ENCODE measurements around the gene CEMIP. TPM values are rescaled to one million over a fixed set of nuclear protein-coding genes. Genes with fewer than 3 reads are reported as not detected.
"Not testable (repeated sequence)": the region's sequence is repeated elsewhere in the genome, so short reads cannot be mapped to it uniquely, and the experiment has no call there.

Gene CEMIP
- total RNA-seq, 1 donor from 2014 or later: 3.6 TPM

DNA sequence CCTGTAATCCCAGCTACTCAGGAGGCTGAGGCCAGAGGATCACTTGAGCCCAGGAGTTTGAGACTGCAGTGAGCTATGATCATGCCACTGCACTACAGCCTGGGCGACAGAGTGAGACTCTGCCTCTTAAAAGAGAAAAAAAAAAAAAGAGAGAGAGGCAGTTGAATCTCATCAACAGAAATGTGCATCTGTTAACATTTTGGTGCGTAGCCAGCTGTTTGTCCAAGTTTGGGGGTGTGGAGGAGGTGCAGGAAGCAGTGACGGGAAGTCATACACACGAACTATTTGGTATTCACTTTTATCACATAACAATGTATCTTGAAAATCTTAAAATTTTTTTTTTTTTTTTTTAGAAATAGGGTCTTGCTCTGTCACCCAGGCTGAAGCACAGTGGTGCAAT, 18.2 kb upstream of the CEMIP start:
- Mint-ChIP-seq H3K4me1 (ENCODE audit: low read depth, unreplicated experiment) (no peaks in the 10 kb centered on the region), H3K27ac (ENCODE audit: unreplicated experiment) (no peak overlapping the region)

DNA sequence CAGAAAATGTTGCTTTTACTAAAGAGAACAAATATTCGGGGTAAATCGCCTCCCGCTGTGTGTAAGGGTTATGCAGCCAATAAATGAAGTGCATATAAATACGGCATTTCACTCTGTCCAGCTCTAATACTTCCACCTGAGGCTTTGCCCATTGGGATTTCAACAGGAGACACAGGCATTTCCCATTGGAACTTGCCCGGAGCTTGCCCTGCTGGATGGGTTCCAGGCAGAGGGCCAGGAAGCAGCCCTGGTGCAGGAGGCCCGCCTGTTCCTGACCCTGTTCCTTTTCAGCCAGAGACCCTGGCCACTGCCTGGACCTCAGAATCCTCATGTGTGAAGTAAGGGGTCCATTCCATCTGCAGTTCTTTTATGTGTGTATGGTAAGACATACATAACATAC, 17.4 kb upstream of the CEMIP start:
- no peaks in the 10 kb centered on the region for H3K27me3 ChIP-seq (ENCODE audit: insufficient read depth, low read length)
- H3K79me2 ChIP-seq (ENCODE audit: insufficient read depth, low read length): no peaks in the 10 kb centered on the region
- TF ChIP-seq EZH2 (IDR thresholded peaks at IDR 0.05; ENCODE audit: insufficient read depth, low read length): no peak
- TF ChIP-seq, protein P1, sequence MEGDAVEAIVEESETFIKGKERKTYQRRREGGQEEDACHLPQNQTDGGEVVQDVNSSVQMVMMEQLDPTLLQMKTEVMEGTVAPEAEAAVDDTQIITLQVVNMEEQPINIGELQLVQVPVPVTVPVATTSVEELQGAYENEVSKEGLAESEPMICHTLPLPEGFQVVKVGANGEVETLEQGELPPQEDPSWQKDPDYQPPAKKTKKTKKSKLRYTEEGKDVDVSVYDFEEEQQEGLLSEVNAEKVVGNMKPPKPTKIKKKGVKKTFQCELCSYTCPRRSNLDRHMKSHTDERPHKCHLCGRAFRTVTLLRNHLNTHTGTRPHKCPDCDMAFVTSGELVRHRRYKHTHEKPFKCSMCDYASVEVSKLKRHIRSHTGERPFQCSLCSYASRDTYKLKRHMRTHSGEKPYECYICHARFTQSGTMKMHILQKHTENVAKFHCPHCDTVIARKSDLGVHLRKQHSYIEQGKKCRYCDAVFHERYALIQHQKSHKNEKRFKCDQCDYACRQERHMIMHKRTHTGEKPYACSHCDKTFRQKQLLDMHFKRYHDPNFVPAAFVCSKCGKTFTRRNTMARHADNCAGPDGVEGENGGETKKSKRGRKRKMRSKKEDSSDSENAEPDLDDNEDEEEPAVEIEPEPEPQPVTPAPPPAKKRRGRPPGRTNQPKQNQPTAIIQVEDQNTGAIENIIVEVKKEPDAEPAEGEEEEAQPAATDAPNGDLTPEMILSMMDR (IDR thresholded peaks at IDR 0.05; ENCODE audit: insufficient read depth, low read depth, low read length): no peak
- no peak overlapping the region for H3K9ac ChIP-seq (ENCODE audit: low read length)
- H3K4me2 ChIP-seq (ENCODE audit: low read length): no peak overlapping the region
- H3K9me3 ChIP-seq (ENCODE audit: insufficient read depth, low read depth, low read length): no peaks in the 10 kb centered on the region
- no peak overlapping the region for H2AFZ ChIP-seq (ENCODE audit: low read depth, low read length)
- peaks cover 7% of the 10 kb centered on the region for H3K27me3 Mint-ChIP-seq (ENCODE audit: low read depth, unreplicated experiment)
- no peak overlapping the region for H3K4me3 ChIP-seq (ENCODE audit: insufficient read depth, low read depth, low read length)
- no peak overlapping the region for H3K27ac Mint-ChIP-seq (ENCODE audit: unreplicated experiment)
- H3K27ac ChIP-seq (ENCODE audit: low read depth, low read length): no peak overlapping the region
- no peaks in the 10 kb centered on the region for H3K4me1 ChIP-seq (ENCODE audit: insufficient read depth, low read length)
- no peaks in the 10 kb centered on the region for H3K36me3 Mint-ChIP-seq (ENCODE audit: low read depth, unreplicated experiment)
- H3K4me3 Mint-ChIP-seq (ENCODE audit: unreplicated experiment): no peak overlapping the region
- no peaks in the 10 kb centered on the region for H3K36me3 ChIP-seq (ENCODE audit: insufficient read depth, low read length)
- DNase-seq (ENCODE audit: low read depth) (no peak), FAIRE-seq (no peak)
- no peaks in the 10 kb centered on the region for H3K4me1 Mint-ChIP-seq (ENCODE audit: low read depth, unreplicated experiment)
- no peaks in the 10 kb centered on the region for H3K9me3 Mint-ChIP-seq (ENCODE audit: unreplicated experiment)
- H4K20me1 ChIP-seq (ENCODE audit: insufficient read depth, low read length): no peaks in the 10 kb centered on the region

More for the DNA sequence above, 18.2 kb upstream of the CEMIP start:
- no peaks in the 10 kb centered on the region for H4K20me1 ChIP-seq (ENCODE audit: insufficient read depth, low read length)
- DNase-seq (ENCODE audit: low read depth) (no peak), FAIRE-seq (no peak)
- Mint-ChIP-seq H3K4me3 (ENCODE audit: unreplicated experiment) (no peak overlapping the region), H3K27me3 (ENCODE audit: low read depth, unreplicated experiment) (peaks cover 7% of the 10 kb centered on the region), H3K36me3 (ENCODE audit: low read depth, unreplicated experiment) (no peaks in the 10 kb centered on the region), H3K9me3 (ENCODE audit: unreplicated experiment) (no peaks in the 10 kb centered on the region)
- no peaks in the 10 kb centered on the region for H3K4me1 ChIP-seq (ENCODE audit: insufficient read depth, low read length)
- TF ChIP-seq, protein P1 (IDR thresholded peaks at IDR 0.05; ENCODE audit: insufficient read depth, low read depth, low read length): no peak
- TF ChIP-seq EZH2 (IDR thresholded peaks at IDR 0.05; ENCODE audit: insufficient read depth, low read length): no peak
- no peak overlapping the region for H3K4me3 ChIP-seq (ENCODE audit: insufficient read depth, low read depth, low read length)
- no peaks in the 10 kb centered on the region for H3K27me3 ChIP-seq (ENCODE audit: insufficient read depth, low read length)
- no peaks in the 10 kb centered on the region for H3K9me3 ChIP-seq (ENCODE audit: insufficient read depth, low read depth, low read length)
- H2AFZ ChIP-seq (ENCODE audit: low read depth, low read length): no peak overlapping the region
- H3K4me2 ChIP-seq (ENCODE audit: low read length): no peak overlapping the region
- no peak overlapping the region for H3K27ac ChIP-seq (ENCODE audit: low read depth, low read length)
- no peaks in the 10 kb centered on the region for H3K36me3 ChIP-seq (ENCODE audit: insufficient read depth, low read length)
- no peak overlapping the region for H3K9ac ChIP-seq (ENCODE audit: low read length)
- H3K79me2 ChIP-seq (ENCODE audit: insufficient read depth, low read length): no peaks in the 10 kb centered on the region

DNA sequence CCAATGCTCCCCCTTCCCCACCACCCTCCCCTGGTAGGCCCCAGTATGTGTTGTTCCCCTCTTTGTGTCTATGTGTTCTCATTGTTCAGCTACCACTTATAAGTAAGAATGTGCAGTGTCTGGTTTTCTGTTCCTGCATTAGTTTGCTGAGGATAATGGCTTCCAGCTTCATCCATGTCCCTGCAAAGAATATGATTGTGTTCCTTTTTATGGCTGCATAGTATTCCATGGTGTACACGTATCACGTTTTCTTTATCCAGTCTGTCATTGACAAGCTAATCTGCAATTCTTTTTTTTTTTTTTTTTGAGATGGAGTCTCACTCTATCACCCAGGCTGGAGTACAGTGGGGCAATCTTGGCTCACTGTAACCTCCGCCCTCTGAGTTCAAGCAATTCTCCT, 15.9 kb upstream of the CEMIP start:
- not testable (repeated sequence) for H2AFZ ChIP-seq (ENCODE audit: low read depth, low read length); DNase-seq (ENCODE audit: low read depth); H3K36me3 Mint-ChIP-seq (ENCODE audit: low read depth, unreplicated experiment); H4K20me1 ChIP-seq (ENCODE audit: insufficient read depth, low read length); H3K79me2 ChIP-seq (ENCODE audit: insufficient read depth, low read length); H3K9me3 ChIP-seq (ENCODE audit: insufficient read depth, low read depth, low read length); H3K27ac ChIP-seq (ENCODE audit: low read depth, low read length); H3K9me3 Mint-ChIP-seq (ENCODE audit: unreplicated experiment); H3K4me1 ChIP-seq (ENCODE audit: insufficient read depth, low read length); H3K4me1 Mint-ChIP-seq (ENCODE audit: low read depth, unreplicated experiment); FAIRE-seq; H3K27me3 Mint-ChIP-seq (ENCODE audit: low read depth, unreplicated experiment); H3K9ac ChIP-seq (ENCODE audit: low read length); H3K4me3 ChIP-seq (ENCODE audit: insufficient read depth, low read depth, low read length); H3K27ac Mint-ChIP-seq (ENCODE audit: unreplicated experiment); H3K36me3 ChIP-seq (ENCODE audit: insufficient read depth, low read length); H3K4me3 Mint-ChIP-seq (ENCODE audit: unreplicated experiment); H3K27me3 ChIP-seq (ENCODE audit: insufficient read depth, low read length); H3K4me2 ChIP-seq (ENCODE audit: low read length)
